Measurements from ENCODE around the gene ANTXRL. TPM values are rescaled to one million over a fixed set of nuclear protein-coding genes. Genes with fewer than 3 reads are reported as not detected.

ANTXRL gene
- total and polyA plus RNA-seq, 2 of the 8 experiments (the other 6 are each of a cell fraction or from before 2014, with no cell fraction given): not detected

GRCh38 chr10:46284286-46285229 is 2.2 kb upstream of the ANTXRL start (continued):
- TF ChIP-seq BACH1 (IDR thresholded peaks at IDR 0.05; ENCODE audit: low read length) (no peak), ASH2L (IDR thresholded peaks at IDR 0.05; ENCODE audit: low read length) (peak; percentile 81), RBBP5 (IDR thresholded peaks at IDR 0.05; ENCODE audit: borderline replicate concordance, low read depth, low read length) (peak; percentile 76), CHD2 (IDR thresholded peaks at IDR 0.05; ENCODE audit: low read length) (0 out of 2 replicates have a peak, but pooled peaks have one; percentile 11), KDM5A (IDR thresholded peaks at IDR 0.05; ENCODE audit: low read length) (no peak), YY1 (IDR thresholded peaks at IDR 0.05; ENCODE audit: low read depth, low read length) (no peak), TAF7 (optimal IDR thresholded peaks at IDR 0.05; ENCODE audit: borderline replicate concordance, low read depth, low read length) (no peak), CHD7 (IDR thresholded peaks at IDR 0.05; ENCODE audit: insufficient replicate concordance, low read length) (no peak), RNF2 (IDR thresholded peaks at IDR 0.05; ENCODE audit: borderline replicate concordance, low read depth, low read length, missing control alignments, poor library complexity, severe bottlenecking) (no peak)

Measured in H1 (cell line).